ENCODE data around the gene IGFBP7. TPM values are rescaled to one million over a fixed set of nuclear protein-coding genes. Genes with fewer than 3 reads are reported as not detected.

The IGFBP7 gene
- total and polyA plus RNA-seq, 2 donors = 288 to 1,554 TPM

DNA sequence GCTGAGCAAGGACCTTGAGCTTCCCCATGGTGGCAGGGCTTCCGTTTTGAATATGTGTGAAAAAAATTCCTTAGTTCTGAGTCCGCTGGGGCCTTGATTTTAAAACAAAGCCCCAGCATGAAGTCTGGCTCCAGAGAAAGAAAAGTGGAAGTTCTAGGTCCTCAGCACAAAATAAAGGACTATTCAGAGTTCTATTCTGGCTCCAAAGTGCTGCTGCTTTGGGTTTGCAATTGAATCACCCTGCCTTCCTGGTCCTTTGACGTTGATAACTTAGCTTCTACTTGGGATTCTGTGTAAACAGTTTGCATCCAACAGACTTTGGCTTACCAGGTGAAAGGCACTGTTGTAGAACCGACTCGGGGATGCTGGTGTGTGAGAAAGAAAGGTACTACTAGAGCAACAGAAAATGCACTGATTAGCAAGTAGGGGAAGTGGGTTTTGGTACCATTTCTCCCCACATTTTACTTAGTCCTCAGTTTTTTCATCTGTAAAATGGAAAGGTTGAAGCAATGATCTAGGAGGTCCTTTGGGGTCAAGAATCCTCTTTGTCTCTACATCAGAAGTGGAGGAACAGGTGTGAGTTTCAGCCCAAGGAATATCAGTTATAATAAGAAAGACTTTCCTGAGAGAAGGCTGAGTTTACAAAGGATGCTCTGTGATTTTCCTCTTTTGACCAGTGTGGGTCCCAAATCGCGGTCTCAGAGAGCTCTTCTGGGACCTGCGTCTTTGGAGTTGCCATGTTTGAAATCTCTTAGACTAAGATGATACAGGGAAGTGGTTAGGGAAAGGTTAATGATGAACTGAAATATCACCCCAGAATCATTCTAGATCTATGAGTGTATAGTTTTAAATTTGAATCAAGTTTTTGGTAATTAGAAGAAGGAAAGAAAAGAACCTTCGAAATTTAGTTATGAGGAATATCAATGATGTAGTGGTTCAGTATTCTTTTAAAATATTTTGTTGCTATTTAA lies 28.2 kb downstream of the IGFBP7 start:
- no peak for DNase-seq (ENCODE audit: extremely low spot score)
- WGBS = 68% methylated on average over 9 of the region's 9 CpGs
- peaks cover 2% of the 10 kb centered on the region for H3K4me1 ChIP-seq (ENCODE audit: insufficient read depth)
- H3K27ac ChIP-seq (ENCODE audit: low read depth) = peak overlapping the region; percentile 48
- H3K4me3 ChIP-seq (ENCODE audit: low read depth, low read length) = no peak overlapping the region
- no peaks in the 10 kb centered on the region for H3K36me3 ChIP-seq (ENCODE audit: insufficient read depth)

DNA sequence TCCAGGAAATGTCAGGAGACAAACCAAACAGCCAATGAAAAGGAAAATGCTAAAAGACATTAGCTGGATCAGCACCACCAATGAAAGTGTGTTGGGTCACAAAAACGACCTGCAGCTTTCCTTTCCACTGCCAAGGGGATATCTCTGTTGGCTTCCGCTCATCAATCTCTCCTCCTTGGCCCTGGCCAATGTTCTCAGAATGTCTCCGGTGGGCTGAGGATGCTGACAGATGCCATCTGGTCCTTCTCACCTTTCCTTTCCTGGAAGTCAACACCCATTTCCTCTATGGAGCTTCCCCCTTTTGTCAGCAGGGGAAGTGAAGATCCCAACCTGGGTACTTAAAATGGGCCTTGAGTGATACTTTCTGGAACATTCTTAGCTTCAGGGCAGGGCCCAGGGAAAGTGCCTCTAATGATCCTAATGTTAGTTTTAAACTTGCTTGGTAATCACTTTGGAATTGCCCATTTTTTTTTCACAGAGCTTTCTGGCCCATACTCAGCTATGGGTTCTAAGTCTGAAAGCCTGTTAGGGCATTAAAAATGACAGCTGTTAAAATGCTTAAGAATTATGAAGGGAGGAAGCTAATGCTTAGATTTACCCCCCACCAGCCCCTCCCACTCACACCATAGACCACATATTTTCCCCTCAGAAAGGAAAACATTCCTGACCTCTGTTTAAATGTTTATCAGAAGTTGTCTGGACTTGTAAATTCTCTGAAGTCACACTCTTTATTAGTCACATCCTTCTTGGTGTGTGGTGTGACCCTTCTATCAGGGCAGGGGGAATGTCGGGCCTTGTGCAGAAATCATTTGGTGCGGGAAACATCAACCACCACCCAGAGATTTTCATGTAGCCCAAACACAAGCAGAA lies 29.2 kb downstream of the IGFBP7 start:
- 30% methylated on average over 5 of the region's 5 CpGs for WGBS
- peak; percentile 45 for DNase-seq (ENCODE audit: extremely low spot score)
- Histone ChIP-seq H3K36me3 (ENCODE audit: insufficient read depth) (no peaks in the 10 kb centered on the region), H3K4me3 (ENCODE audit: low read depth, low read length) (no peak overlapping the region), H3K27ac (ENCODE audit: low read depth) (peak overlapping the region; percentile 83), H3K4me1 (ENCODE audit: insufficient read depth) (peaks cover 2% of the 10 kb centered on the region)

DNA sequence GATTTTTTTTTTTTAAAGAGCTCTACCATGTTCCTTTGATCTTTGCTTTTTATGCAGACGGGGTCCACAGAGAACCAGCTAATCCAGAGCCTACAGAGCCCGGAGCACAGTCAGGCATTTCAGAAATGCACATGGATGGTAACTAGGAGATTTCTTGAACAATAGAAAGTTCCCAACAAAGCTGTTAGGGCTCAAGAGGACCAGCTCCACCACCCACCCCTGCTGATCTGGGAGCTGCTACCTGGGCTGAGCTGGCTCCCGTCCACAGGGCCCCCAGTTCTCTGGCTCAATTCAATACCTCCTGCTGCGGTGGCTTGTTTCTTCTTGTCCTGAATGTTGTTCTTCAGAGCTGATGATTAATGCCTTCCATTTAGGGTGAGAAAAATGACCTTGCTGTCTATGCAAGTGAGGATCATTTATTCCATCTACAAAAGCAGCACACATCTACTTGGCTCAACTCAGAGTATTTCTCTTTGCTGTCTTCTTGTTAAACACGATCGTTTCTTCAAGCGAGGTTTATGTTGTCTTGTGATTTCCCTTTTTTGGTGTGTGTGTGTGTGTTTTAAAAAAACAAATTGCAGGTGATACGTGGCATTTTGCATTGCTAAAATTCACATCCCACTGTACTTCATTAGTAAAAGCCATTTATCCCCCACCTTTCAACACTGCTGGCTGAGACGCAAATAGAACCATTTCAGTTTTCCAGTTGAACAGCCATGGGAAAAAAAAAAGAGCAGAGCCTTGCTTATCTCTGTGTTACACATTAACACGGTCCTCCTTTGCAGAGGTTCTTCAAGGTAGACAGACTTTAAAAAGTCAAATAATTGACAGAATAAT lies 31.3 kb downstream of the IGFBP7 start:
- peaks cover 2% of the 10 kb centered on the region for H3K4me1 ChIP-seq (ENCODE audit: insufficient read depth)
- no peak overlapping the region for H3K4me3 ChIP-seq (ENCODE audit: low read depth, low read length)
- H3K36me3 ChIP-seq (ENCODE audit: insufficient read depth) = no peaks in the 10 kb centered on the region
- no peak overlapping the region for H3K27ac ChIP-seq (ENCODE audit: low read depth)
- DNase-seq (ENCODE audit: extremely low spot score) = peak; percentile 50
- 34% methylated on average over 10 of the region's 10 CpGs for WGBS

DNA sequence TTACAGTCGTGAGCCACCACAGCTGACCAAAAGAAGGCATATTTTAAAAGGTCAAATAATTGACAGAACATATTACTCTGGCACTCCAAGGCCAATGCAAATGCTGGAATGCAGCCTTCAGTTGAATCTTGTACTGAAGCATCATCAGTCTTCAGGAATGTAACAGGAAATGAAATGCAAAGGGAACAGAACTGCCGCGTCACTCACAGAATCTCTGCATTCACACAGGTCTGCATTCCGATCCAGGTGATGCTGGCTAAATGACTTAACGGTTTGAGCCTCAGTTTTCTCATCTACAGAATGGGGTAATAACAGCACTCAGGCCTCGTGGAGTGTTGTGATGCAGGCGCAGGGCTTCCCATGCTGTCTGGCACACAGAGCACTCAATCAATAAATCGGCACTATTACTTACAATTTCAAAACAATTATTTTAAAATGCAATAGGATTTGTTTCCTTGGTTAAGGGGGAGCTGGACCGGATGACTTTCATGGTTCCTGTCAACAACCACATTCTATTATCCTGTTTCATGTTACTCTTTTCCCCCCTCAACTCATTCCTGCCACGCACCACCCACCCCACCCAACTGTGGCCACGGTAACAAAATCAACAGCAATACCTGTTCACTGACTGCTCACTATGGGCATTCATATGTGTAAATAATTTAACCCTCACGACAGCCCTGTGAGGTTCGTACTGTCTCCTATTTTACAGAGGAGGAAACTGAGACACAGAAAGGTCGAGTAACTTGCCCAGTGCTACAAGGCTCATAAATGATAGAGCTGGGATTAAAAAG lies 32.4 kb downstream of the IGFBP7 start:
- H3K27ac ChIP-seq (ENCODE audit: low read depth) = no peak overlapping the region
- no peak overlapping the region for H3K4me3 ChIP-seq (ENCODE audit: low read depth, low read length)
- no peaks in the 10 kb centered on the region for H3K36me3 ChIP-seq (ENCODE audit: insufficient read depth)
- 82% methylated on average over 14 of the region's 14 CpGs for WGBS
- peaks cover 2% of the 10 kb centered on the region for H3K4me1 ChIP-seq (ENCODE audit: insufficient read depth)
- DNase-seq (ENCODE audit: extremely low spot score) = no peak

DNA sequence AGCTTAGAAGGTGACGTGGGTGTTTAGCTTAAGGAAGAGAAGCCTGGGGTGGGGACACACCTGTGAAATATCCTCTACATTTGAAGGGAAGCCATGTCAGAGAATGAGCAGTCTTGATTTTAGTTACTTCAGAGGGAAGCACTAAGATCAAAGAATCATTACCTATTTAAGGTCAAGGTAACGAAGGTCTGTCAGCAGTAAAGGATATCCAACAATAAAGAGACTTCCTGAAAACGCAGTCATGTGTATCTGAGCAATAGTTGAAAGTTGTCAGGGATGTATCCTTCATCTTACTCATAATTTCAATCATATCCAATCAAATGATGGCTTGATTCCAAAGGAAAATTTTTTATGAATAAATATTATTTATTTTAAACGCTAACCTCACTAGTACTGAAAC lies 33.5 kb downstream of the IGFBP7 start:
- 74% methylated on average over 4 of the region's 4 CpGs for WGBS
- H3K27ac ChIP-seq (ENCODE audit: low read depth) = no peak overlapping the region
- H3K4me1 ChIP-seq (ENCODE audit: insufficient read depth) = peaks cover 2% of the 10 kb centered on the region

DNA sequence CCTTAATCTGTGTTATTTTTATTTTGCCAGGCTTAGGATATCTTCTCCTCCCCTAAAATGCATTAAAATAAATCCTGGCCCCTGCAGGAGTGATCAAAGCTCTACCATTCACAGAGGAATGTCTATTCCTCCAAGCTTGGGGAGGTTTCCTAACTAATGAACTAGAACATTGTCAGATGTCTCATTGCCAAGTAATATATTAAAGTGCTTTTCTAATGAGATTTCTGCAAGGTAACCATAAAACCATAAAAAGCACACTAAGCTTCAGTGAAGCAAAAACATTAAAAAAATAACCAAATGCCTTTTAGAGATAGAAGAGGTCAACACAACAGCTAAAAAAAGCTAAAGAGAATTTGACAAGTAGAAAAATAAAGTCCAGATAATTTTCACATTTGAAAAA lies 34.8 kb downstream of the IGFBP7 start:
- H3K4me1 ChIP-seq (ENCODE audit: insufficient read depth) = no peaks in the 10 kb centered on the region
- H3K36me3 ChIP-seq (ENCODE audit: insufficient read depth) = no peaks in the 10 kb centered on the region
- DNase-seq (ENCODE audit: extremely low spot score) = no peak
- H3K27ac ChIP-seq (ENCODE audit: low read depth) = no peak overlapping the region
- H3K4me3 ChIP-seq (ENCODE audit: low read depth, low read length) = no peak overlapping the region

More for the DNA sequence above, 33.5 kb downstream of the IGFBP7 start:
- no peaks in the 10 kb centered on the region for H3K36me3 ChIP-seq (ENCODE audit: insufficient read depth)
- no peak for DNase-seq (ENCODE audit: extremely low spot score)
- H3K4me3 ChIP-seq (ENCODE audit: low read depth, low read length) = no peak overlapping the region

GRCh38 chr4:57074744-57075143 lies 35.4 kb downstream of the IGFBP7 start:
- Histone ChIP-seq H3K36me3 (ENCODE audit: insufficient read depth) (no peaks in the 10 kb centered on the region), H3K27ac (ENCODE audit: low read depth) (no peak overlapping the region), H3K4me3 (ENCODE audit: low read depth, low read length) (no peak overlapping the region), H3K4me1 (ENCODE audit: insufficient read depth) (no peaks in the 10 kb centered on the region)
- DNase-seq (ENCODE audit: extremely low spot score) = no peak
- WGBS = 18% methylated on average over 4 of the region's 4 CpGs

- Histone ChIP-seq H3K27ac (ENCODE audit: low read depth) (no peak overlapping the region), H3K4me1 (ENCODE audit: insufficient read depth) (no peaks in the 10 kb centered on the region), H3K36me3 (ENCODE audit: insufficient read depth) (no peaks in the 10 kb centered on the region), H3K4me3 (ENCODE audit: low read depth, low read length) (no peak overlapping the region)
- no peak for DNase-seq (ENCODE audit: extremely low spot score)
- WGBS = 77% methylated on average over 5 of the region's 5 CpGs
Measured at GRCh38 chr4:57073559-57073958, 36.6 kb downstream of the IGFBP7 start.

GRCh38 chr4:57071326-57071725 lies 38.9 kb downstream of the IGFBP7 start:
- DNase-seq (ENCODE audit: extremely low spot score) = no peak
- H3K4me1 ChIP-seq (ENCODE audit: insufficient read depth) = no peaks in the 10 kb centered on the region

DNA sequence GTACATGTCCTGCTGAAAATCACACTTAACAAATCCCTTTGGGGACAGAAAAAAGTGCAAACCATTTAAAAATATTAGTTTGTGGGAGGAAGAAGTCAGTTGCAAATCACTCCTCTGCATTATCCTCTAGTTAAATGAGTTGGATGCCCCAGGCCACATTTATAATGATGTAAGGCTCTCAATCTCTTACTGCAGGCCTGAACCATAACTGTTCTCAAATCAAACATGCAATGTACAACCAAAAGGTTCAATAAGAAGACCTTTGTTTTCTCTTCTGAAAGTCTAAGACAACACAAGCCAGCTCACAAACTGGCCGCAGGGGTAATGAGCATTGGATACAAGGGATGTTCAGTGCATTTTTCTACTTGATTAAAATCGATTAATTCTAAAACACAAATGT lies 39.7 kb downstream of the IGFBP7 start:
- Histone ChIP-seq H3K27ac (ENCODE audit: low read depth) (no peak overlapping the region), H3K4me1 (ENCODE audit: insufficient read depth) (no peaks in the 10 kb centered on the region), H3K36me3 (ENCODE audit: insufficient read depth) (no peaks in the 10 kb centered on the region), H3K4me3 (ENCODE audit: low read depth, low read length) (no peak overlapping the region)
- WGBS = 89% methylated on average over 2 of the region's 2 CpGs
- no peak for DNase-seq (ENCODE audit: extremely low spot score)

More at GRCh38 chr4:57071326-57071725, 38.9 kb downstream of the IGFBP7 start:
- Histone ChIP-seq H3K27ac (ENCODE audit: low read depth) (no peak overlapping the region), H3K36me3 (ENCODE audit: insufficient read depth) (no peaks in the 10 kb centered on the region), H3K4me3 (ENCODE audit: low read depth, low read length) (no peak overlapping the region)
- 73% methylated on average over 2 of the region's 2 CpGs for WGBS

- no peaks in the 10 kb centered on the region for H3K36me3 ChIP-seq (ENCODE audit: insufficient read depth)
- DNase-seq (ENCODE audit: extremely low spot score) = no peak
- no peak overlapping the region for H3K27ac ChIP-seq (ENCODE audit: low read depth)
- WGBS = 64% methylated on average over 8 of the region's 8 CpGs
- H3K4me3 ChIP-seq (ENCODE audit: low read depth, low read length) = no peak overlapping the region
- no peaks in the 10 kb centered on the region for H3K4me1 ChIP-seq (ENCODE audit: insufficient read depth)
Measured at GRCh38 chr4:57068237-57068981, 41.8 kb downstream of the IGFBP7 start.

Data from urinary bladder (tissue), 4 donors.